GM18951 (cell line): Measurements from ENCODE around the gene UBE2N.
"Not testable (repeated sequence)": the region's sequence is repeated elsewhere in the genome, so short reads cannot be mapped to it uniquely, and the experiment has no call there.

ENCODE experiments used
- POLR2A ChIP-seq: IDR thresholded peaks from 4 replicates; pipeline ENCODE4 v1.6.1; 2011; ENCODE audit warnings: mild to moderate bottlenecking; ENCODE audit not compliant: insufficient read length, insufficient read depth; ENCODE audit errors: extremely low read depth
- in situ Hi-C: fragments of 300-500 bp; cut with MboI; formaldehyde crosslinking; loops from one replicate; pipeline ENCODE4 v1.12.0; 2022; ENCODE audit warnings: low sequenced_read_pairs, mixed read lengths, inconsistent platforms; ENCODE audit not compliant: unreplicated experiment

Gene UBE2N

GRCh38 chr12:93434256-93434865, 7.4 kb downstream of the UBE2N start:
- TF ChIP-seq POLR2A, result no peak
- in situ Hi-C loops, result no loop called here

GRCh38 chr12:93432031-93432430, 9.7 kb downstream of the UBE2N start:
- in situ Hi-C loops, result not testable (repeated sequence)

GRCh38 chr12:93430280-93430679, 11.5 kb downstream of the UBE2N start:
- no peak for TF ChIP-seq POLR2A
- in situ Hi-C loops, result no loop called here

GRCh38 chr12:93429852-93430251, 11.9 kb downstream of the UBE2N start:
- TF ChIP-seq POLR2A, result no peak
- in situ Hi-C loops, result no loop called here

- in situ Hi-C loops, result no loop called here
- no peak for TF ChIP-seq POLR2A
Measured at GRCh38 chr12:93429448-93429847, 12.3 kb downstream of the UBE2N start.

- TF ChIP-seq POLR2A, result no peak
- in situ Hi-C loops, result no loop called here
Measured at GRCh38 chr12:93427779-93428564, 13.8 kb downstream of the UBE2N start.

GRCh38 chr12:93426412-93426805, 15.3 kb downstream of the UBE2N start:
- in situ Hi-C loops, result no loop called here
- TF ChIP-seq POLR2A, result no peak

- TF ChIP-seq POLR2A, result no peak
- in situ Hi-C loops, result no loop called here
Measured at GRCh38 chr12:93425736-93426411, 15.9 kb downstream of the UBE2N start.

GRCh38 chr12:93422050-93422449, 19.7 kb downstream of the UBE2N start:
- TF ChIP-seq POLR2A, result no peak
- in situ Hi-C loops, result loop anchor here (25.0 kb wide), 1 partner anchor 635 kb away; no protein-coding TSS in a partner anchor

- in situ Hi-C loops, result loop anchor here (10.0 to 25.0 kb wide), 2 partner anchors 435 to 632 kb away; no protein-coding TSS in a partner anchor
- no peak for TF ChIP-seq POLR2A
Measured at GRCh38 chr12:93419388-93420034, 22.2 kb downstream of the UBE2N start.

- no peak for TF ChIP-seq POLR2A
- in situ Hi-C loops, result loop anchor here (10.0 to 25.0 kb wide), 2 partner anchors 433 to 631 kb away; no protein-coding TSS in a partner anchor
Measured at GRCh38 chr12:93417967-93418480, 23.7 kb downstream of the UBE2N start.

GRCh38 chr12:93415723-93416464, 25.9 kb downstream of the UBE2N start:
- in situ Hi-C loops, result loop anchor here (10.0 to 25.0 kb wide), 2 partner anchors 431 to 629 kb away; no protein-coding TSS in a partner anchor
- TF ChIP-seq POLR2A, result no peak
